IgD-negative memory B cell (primary cell): ENCODE measurements around the gene C16orf46. TPM values are rescaled to one million over a fixed set of nuclear protein-coding genes. Genes with fewer than 3 reads are reported as not detected.
"Not testable (repeated sequence)": the region's sequence is repeated elsewhere in the genome, so short reads cannot be mapped to it uniquely, and the experiment has no call there.

Source experiments
- H3K27ac Mint-ChIP-seq, 3 donors: one replicate each; pipeline ENCODE4 v1.8.0; 2020 to 2022; ENCODE audit warnings: mild to moderate bottlenecking in 3 of 3, mixed read lengths in 3 of 3, moderate library complexity in 1 of 3
- H3K27me3 Mint-ChIP-seq: one replicate; pipeline ENCODE4 v1.8.0; 2021; ENCODE audit warnings: mixed read lengths
- H3K36me3 Mint-ChIP-seq: one replicate; pipeline ENCODE4 v1.8.0; 2020; ENCODE audit warnings: mild to moderate bottlenecking, mixed read lengths
- H3K4me1 Mint-ChIP-seq, 3 donors: one replicate each; pipeline ENCODE4 v1.8.0; 2020 to 2022; ENCODE audit warnings: mixed read lengths in 3 of 3, mild to moderate bottlenecking in 1 of 3
- H3K4me3 Mint-ChIP-seq, 4 donors: one replicate each; pipeline ENCODE4 v1.8.0; 2020 to 2022; ENCODE audit warnings: mild to moderate bottlenecking in 4 of 4, mixed read lengths in 4 of 4, moderate library complexity in 3 of 4
- H3K9me3 Mint-ChIP-seq, 3 donors: one replicate each; pipeline ENCODE4 v1.8.0; 2020 to 2021; ENCODE audit warnings: mixed read lengths in 3 of 3, mild to moderate bottlenecking in 1 of 3
- polyA plus RNA-seq: library from polyadenylated mRNA; unstranded; fragments of 300-500 nt; fragmentation: Illumina TruSeq; gene quantifications from one replicate; pipeline ENCODE4 v1.2.3, GENCODE V29; 2021

Gene C16orf46, protein sequence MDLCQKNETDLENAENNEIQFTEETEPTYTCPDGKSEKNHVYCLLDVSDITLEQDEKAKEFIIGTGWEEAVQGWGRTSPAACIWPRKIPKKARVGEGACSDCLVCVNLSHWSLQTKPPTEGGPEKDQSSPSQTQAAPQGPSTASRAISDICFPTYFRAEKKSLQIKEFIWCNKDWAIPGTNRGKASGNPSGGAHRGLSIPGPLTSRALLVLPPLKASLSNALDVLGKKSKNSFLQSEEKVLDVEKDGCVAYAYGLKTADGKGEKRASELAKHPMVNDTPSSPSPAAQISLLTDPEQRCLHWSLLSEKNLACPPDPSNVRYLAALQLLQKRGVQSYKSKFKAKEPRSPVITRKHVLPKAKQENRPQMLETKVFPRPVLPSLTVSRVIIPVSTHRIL
- not detected for polyA plus RNA-seq

GRCh38 chr16:81077076-81077940 lies at the start of gene C16orf46:
Gene C16orf46, minus strand, starts transcription at chr16:81077238. Its CDS starts 13,283 bp downstream, at chr16:81063955.
- Mint-ChIP-seq H3K36me3 (no peaks in the 10 kb centered on the region), H3K9me3 (no peaks in the 10 kb centered on the region), H3K27me3 (no peaks in the 10 kb centered on the region), H3K27ac (peak within 1 kb of the TSS in 1 of 3 donors; percentile 59), H3K4me1 (peaks cover 0 to 4% (median 3%) of the 10 kb centered on the region in 3 donors), H3K4me3 (peak within 1 kb of the TSS in 1 of 4 donors; percentile 45)

GRCh38 chr16:81123092-81123852 lies 46.2 kb upstream of the C16orf46 start:
- H3K36me3 Mint-ChIP-seq: peaks cover 2% of the 10 kb centered on the region
- no peaks in the 10 kb centered on the region for H3K4me1 Mint-ChIP-seq
- peaks cover 0 to 2% (median 0%) of the 10 kb centered on the region in 3 donors for H3K9me3 Mint-ChIP-seq
- peaks cover 9% of the 10 kb centered on the region for H3K27me3 Mint-ChIP-seq
- H3K27ac Mint-ChIP-seq: no peak overlapping the region
- no peak overlapping the region for H3K4me3 Mint-ChIP-seq

GRCh38 chr16:81121474-81121990 lies 44.5 kb upstream of the C16orf46 start:
- Mint-ChIP-seq H3K9me3 (no peaks in the 10 kb centered on the region), H3K4me1 (no peaks in the 10 kb centered on the region), H3K36me3 (peaks cover 2% of the 10 kb centered on the region), H3K27ac (no peak overlapping the region), H3K4me3 (no peak overlapping the region), H3K27me3 (peaks cover 9% of the 10 kb centered on the region)

DNA sequence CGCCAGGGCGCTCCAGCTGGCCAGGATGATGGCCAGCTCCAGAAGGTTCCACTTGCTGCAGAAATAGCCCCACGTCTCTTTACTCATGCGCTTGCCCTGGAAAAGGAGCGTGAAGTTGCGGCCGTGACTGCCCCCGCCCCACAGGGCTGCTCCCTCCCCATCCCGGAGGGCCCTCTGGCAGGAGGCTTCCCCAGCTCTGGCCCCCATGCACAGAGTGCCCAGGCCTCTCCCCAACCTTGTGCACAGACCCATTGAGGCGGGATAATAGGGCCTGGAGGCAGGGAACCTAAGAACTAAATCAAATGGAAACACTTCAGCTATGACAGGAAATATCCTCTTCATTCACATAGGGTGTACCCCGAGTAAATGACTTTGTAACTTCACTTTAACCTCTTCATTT lies 40.4 kb upstream of the C16orf46 start:
- H3K27me3 Mint-ChIP-seq: peaks cover 8% of the 10 kb centered on the region
- H3K4me3 Mint-ChIP-seq: no peak overlapping the region
- H3K27ac Mint-ChIP-seq: no peak overlapping the region
- H3K9me3 Mint-ChIP-seq: peaks cover 0 to 1% (median 0%) of the 10 kb centered on the region in 3 donors
- H3K36me3 Mint-ChIP-seq: peaks cover 3% of the 10 kb centered on the region
- no peaks in the 10 kb centered on the region for H3K4me1 Mint-ChIP-seq

- Mint-ChIP-seq H3K27ac (no peak overlapping the region), H3K4me3 (no peak overlapping the region), H3K36me3 (peaks cover 3% of the 10 kb centered on the region), H3K9me3 (peaks cover 0 to 1% (median 0%) of the 10 kb centered on the region in 3 donors), H3K4me1 (no peaks in the 10 kb centered on the region), H3K27me3 (peaks cover 9% of the 10 kb centered on the region)
These were observed 39.2 kb upstream of the C16orf46 start for GRCh38 chr16:81116285-81116684.

- Mint-ChIP-seq H3K27ac (peak overlapping the region in 1 of 3 donors; percentile 36), H3K4me1 (no peaks in the 10 kb centered on the region), H3K36me3 (peaks cover 3% of the 10 kb centered on the region), H3K4me3 (no peak overlapping the region), H3K27me3 (peaks cover 10% of the 10 kb centered on the region), H3K9me3 (peaks cover 0 to 4% (median 0%) of the 10 kb centered on the region in 3 donors)
These were observed 35.4 kb upstream of the C16orf46 start for GRCh38 chr16:81112453-81112852.

DNA sequence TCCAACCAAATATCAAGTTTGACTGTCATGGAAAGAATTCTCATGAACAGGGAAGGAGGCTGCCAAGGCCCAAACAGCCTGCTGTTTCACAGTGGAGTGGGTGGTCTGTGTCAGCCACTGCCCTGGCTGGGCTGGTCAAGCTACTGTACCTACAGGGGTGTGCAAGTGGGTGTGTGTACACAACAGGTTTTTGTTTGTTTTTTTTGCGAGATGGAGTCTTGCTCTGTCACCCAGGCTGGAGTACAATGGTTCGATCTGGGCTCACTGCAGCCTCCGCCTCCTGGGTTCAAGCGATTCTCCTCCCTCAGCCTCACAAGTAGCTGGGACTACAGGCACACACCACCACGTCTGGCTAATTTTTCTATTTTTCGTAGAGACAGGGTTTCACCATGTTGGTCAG lies 32.2 kb upstream of the C16orf46 start:
- not testable (repeated sequence) for H3K9me3 Mint-ChIP-seq, H3K4me1 Mint-ChIP-seq, H3K4me3 Mint-ChIP-seq, H3K27me3 Mint-ChIP-seq, H3K27ac Mint-ChIP-seq, H3K36me3 Mint-ChIP-seq

GRCh38 chr16:81107511-81107910 lies 30.5 kb upstream of the C16orf46 start:
- H3K4me1 Mint-ChIP-seq: no peaks in the 10 kb centered on the region
- H3K27me3 Mint-ChIP-seq: peaks cover 10% of the 10 kb centered on the region
- H3K9me3 Mint-ChIP-seq: peaks cover 0 to 3% (median 0%) of the 10 kb centered on the region in 3 donors
- no peaks in the 10 kb centered on the region for H3K36me3 Mint-ChIP-seq
- no peak overlapping the region for H3K4me3 Mint-ChIP-seq
- H3K27ac Mint-ChIP-seq: no peak overlapping the region

DNA sequence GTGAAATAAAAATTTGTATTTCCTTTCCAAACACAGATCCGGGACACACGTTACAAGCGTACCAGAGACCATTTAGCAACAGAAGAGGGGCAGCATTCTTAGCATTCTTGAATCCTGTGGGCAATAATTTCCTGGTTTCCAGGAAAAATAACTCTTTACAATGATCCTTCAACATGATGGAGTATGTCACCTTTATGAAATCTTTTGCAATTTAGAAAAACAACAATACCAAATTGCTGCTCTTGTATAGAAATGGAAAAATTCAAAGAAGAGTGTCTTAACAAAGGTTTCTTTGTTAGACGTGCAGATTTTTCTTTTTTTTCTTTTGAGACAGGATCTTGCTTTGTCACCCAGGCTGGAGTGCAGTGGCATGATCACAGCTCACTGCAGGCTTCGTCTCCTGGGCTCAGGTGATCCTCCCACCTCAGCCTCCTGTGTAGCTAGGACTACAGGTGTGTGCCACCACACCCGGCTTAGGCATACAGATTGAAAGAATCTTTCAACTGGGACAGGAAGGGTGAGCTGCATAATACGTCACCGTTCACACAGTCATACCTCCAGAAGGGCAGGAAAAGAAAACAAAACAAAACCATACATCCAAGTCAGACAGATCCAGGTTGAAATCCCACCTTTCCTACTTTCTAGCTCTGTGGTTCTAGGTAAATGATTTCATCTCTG lies 29.9 kb upstream of the C16orf46 start:
- no peak overlapping the region for H3K4me3 Mint-ChIP-seq
- no peak overlapping the region for H3K27ac Mint-ChIP-seq
- peaks cover 0 to 2% (median 0%) of the 10 kb centered on the region in 3 donors for H3K9me3 Mint-ChIP-seq
- peaks cover 9% of the 10 kb centered on the region for H3K27me3 Mint-ChIP-seq
- no peaks in the 10 kb centered on the region for H3K4me1 Mint-ChIP-seq
- no peaks in the 10 kb centered on the region for H3K36me3 Mint-ChIP-seq

- H3K36me3 Mint-ChIP-seq: no peaks in the 10 kb centered on the region
- no peak overlapping the region for H3K4me3 Mint-ChIP-seq
- peaks cover 0 to 2% (median 0%) of the 10 kb centered on the region in 3 donors for H3K9me3 Mint-ChIP-seq
- H3K4me1 Mint-ChIP-seq: no peaks in the 10 kb centered on the region
- H3K27ac Mint-ChIP-seq: no peak overlapping the region
- peaks cover 8% of the 10 kb centered on the region for H3K27me3 Mint-ChIP-seq
These were observed 28.9 kb upstream of the C16orf46 start for GRCh38 chr16:81105946-81106345.

- Mint-ChIP-seq H3K4me1 (peaks cover 0 to under 1% (median 0%) of the 10 kb centered on the region in 3 donors), H3K4me3 (no peak overlapping the region), H3K36me3 (no peaks in the 10 kb centered on the region), H3K27ac (no peak overlapping the region), H3K9me3 (no peaks in the 10 kb centered on the region), H3K27me3 (peaks cover 2% of the 10 kb centered on the region)
These were observed 24.7 kb upstream of the C16orf46 start for GRCh38 chr16:81101702-81102101.

DNA sequence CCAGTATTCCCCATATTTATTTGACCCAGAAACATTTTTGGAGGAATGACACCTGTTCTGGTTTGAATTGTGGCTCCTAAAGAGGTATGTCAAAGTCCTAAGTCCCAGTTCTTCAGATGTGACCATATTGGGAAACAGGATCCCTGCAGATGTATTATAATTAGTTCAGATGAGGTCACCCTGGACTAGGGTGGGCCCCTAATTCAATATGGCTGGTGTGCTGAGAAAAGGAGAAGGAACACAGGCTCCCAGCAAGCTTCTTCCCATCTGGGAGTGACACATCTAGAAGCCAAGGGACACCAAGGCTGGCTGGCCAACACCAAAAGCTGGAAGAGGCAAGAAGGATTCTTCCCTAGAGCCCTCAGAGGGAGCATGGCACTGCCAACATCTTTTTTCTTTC lies 22.9 kb upstream of the C16orf46 start:
- no peak overlapping the region for H3K4me3 Mint-ChIP-seq
- peaks cover 2% of the 10 kb centered on the region for H3K27me3 Mint-ChIP-seq
- H3K27ac Mint-ChIP-seq: no peak overlapping the region
- peaks cover 2 to 5% (median 4%) of the 10 kb centered on the region in 3 donors for H3K4me1 Mint-ChIP-seq
- H3K9me3 Mint-ChIP-seq: no peaks in the 10 kb centered on the region
- no peaks in the 10 kb centered on the region for H3K36me3 Mint-ChIP-seq

DNA sequence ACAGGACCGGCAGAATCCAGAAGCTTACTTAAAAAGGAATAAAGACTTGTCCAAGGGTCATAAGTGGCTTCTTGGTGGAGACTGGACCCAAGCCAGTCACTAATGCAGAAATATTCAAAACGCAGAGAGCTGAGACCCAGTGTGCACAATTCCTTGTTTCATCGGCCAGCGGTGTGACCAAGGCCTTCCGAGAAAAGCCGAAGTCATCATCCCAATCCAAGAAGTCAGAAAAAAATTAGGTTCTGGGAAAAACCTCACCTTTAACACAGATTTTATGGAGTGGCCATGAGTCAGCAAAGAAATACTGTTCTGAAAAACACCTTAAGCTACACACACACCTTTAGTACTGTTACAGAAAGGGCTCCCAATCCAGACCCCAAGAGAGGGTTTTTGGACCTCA lies 20.2 kb upstream of the C16orf46 start:
- no peak overlapping the region for H3K4me3 Mint-ChIP-seq
- H3K27me3 Mint-ChIP-seq: no peaks in the 10 kb centered on the region
- peaks cover 2 to 10% (median 5%) of the 10 kb centered on the region in 3 donors for H3K4me1 Mint-ChIP-seq
- H3K9me3 Mint-ChIP-seq: no peaks in the 10 kb centered on the region
- H3K36me3 Mint-ChIP-seq: peaks cover 2% of the 10 kb centered on the region
- no peak overlapping the region for H3K27ac Mint-ChIP-seq

- Mint-ChIP-seq H3K27ac (peak overlapping the region; percentile 3 to 15 (median 6)), H3K9me3 (no peaks in the 10 kb centered on the region), H3K36me3 (peaks cover 2% of the 10 kb centered on the region), H3K4me3 (peak overlapping the region; percentile 61 to 90 (median 87)), H3K27me3 (no peaks in the 10 kb centered on the region), H3K4me1 (peaks cover 2 to 10% (median 5%) of the 10 kb centered on the region in 3 donors)
These were observed 19.7 kb upstream of the C16orf46 start for GRCh38 chr16:81096715-81097208.
